ENCODE data around the gene QKI.
"Not testable (repeated sequence)": the region's sequence is repeated elsewhere in the genome, so short reads cannot be mapped to it uniquely, and the experiment has no call there.

The QKI gene

DNA sequence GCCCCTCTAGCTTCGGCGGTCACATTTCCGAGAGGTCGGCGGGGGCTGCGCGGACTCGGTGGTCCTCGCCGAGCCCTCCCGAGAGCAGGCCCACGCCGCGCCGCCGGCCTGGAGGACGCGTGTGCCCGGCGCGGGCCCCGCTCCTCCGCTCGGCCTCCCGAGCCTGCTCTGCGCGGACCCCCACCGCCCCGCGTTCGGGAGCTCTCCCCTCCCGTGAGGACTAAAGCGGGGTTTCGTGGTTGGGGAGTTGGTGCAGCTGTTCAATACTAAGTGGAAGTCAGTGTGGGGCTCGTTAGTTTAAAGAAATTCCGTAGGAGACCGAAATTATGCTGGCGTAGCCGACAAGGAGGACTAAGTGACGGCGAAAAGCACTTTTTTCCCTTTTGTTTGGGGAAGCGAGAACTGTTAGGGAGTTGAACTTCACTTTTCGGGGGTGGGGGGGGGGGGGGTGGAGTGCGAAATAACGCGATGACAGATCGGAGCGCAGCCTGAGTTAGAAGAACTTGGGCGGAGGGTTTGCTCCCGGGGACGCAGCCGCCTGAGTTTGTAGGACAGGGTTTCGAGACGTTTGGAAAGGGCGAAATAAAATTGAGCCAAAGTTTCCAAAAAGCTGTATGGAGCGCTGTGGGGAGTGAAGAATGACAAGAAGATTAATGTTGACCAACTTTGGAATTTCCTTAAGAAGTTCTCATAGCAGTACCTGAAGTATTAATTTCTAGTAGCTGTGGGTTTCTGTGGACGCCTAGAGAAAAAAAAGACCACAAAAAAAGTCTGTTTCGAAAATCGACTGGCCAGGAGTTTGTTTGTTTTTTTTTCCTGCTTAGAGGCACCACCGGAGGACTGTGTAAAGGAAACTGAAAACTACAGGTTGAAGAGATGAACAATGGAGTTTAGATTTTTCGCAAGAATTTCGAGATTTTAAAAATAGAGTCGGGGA lies 1.4 kb downstream of the QKI start:
- no peak for DNase-seq

GRCh38 chr6:163416557-163417253 lies 2.2 kb downstream of the QKI start:
- DNase-seq, result no peak

- DNase-seq, result no peak
Measured at GRCh38 chr6:163417595-163417994, 3.1 kb downstream of the QKI start.

GRCh38 chr6:163418311-163419029 lies 4.0 kb downstream of the QKI start:
- DNase-seq, result no peak

DNA sequence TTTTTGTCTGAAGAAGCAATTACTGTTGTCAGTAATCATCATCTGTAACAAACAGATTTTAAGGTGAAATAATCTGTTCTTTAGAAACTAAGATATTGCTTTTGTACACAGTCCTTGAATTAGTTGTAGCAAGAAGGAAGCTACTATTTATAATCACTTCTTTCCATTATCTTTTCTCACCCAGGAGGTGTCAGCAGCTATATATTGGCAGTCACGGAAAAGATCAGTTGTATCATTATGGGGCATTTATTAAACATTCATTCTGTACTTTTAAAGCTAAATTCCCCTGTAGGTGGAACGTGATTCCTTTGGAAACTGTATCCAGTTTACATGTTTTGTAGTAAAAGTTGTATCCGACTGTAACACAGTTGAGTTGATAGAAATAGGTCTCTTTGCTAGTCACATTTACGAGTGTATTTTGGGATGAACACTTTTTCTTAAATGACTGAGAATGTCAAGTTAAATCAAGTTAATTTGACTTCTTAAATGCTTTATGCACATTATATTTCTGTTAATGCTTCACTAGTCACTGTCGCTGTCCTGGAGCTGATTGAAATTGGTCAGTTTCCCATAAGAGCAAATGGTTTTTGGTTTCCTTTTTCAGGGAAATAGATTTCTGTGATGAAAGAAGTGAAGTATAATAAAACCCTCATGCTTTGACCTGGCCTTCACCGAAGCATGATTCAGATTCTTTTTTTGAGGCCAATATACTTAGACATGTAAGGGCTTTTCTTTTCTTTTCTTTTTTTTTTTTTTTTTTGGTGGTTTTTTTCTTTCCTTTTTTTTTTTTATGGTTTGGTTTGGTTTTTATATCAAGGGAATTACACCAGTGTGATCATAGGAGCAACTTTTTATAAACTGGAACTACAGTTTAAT lies 5.1 kb downstream of the QKI start:
- no peak for DNase-seq

DNA sequence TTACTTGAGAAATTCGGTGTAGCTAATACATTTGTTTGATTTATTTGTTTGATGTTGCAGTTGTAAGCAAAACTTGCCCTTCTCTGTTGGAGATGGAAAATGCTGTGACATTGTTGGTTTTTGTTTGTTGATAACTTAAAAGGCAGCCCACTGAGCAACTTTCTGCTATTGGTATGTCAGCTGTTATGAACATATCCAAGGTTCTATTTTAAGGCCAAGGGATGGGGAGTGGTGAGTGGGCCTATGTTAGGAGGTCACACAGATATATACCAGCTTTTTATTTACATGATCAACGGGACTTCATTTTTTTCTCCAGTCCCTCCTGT lies 5.7 kb downstream of the QKI start:
- no peak for DNase-seq

- no peak for DNase-seq
Measured at GRCh38 chr6:163422550-163422949, 8.0 kb downstream of the QKI start.

DNA sequence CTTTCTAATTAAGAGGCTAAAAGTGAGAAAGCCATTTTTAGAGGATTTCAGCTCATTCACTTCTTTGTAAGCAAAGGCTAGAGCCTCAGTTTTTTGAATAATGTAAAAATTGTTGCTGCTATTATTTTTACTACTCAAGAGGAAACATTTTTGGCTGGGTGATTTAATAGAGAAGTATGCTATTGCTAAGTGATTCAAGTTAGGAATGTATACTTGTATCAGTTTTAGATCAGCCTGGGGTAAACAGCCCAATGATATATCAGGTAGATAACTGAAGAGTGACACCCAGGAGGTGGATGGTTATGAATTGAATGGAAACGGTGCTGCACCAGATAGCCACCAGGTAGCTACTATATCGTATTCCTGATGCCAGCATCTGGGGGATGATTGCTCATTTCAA lies 9.2 kb downstream of the QKI start:
- no peak for DNase-seq

DNA sequence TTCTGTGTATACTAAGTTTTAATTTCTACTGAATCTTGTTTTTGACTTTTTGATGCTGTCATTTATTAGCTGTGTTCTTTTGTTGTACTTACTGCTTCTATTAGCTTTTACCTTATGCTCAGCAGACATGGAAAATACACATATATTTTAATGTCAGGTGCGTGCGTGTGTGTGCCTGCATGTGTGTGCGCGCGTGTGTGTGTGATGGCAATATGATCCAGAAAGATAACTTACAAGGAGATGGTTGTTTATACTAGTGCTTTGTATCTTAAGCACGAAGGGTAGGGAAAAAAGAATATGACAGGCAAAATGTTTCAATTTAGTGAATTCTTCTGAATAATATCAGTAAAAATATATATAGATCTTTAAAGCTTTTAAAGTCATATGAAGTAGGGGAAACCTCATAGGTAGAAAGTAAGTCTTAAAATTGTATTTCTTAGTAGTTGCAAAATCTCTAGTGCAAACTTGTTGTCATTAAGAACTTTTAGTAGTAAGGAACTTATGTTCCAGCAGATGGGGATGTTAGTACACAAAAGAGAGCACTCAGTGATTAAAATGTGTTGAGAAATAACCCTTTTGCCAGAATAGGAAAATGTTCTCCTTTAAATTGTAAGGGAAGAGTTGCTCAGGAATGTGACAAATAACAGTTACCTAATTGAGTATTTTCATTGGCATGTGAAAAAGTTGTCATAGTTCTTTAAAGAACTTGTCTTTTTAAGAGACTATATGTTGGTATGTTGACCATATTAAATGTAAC lies 13.2 kb downstream of the QKI start:
- no peak for DNase-seq

GRCh38 chr6:163428373-163428772 lies 13.9 kb downstream of the QKI start:
- DNase-seq, result no peak

GRCh38 chr6:163429858-163430448 lies 15.4 kb downstream of the QKI start:
- no peak for DNase-seq

GRCh38 chr6:163432300-163432699 lies 17.8 kb downstream of the QKI start:
- DNase-seq, result no peak

- not testable (repeated sequence) for DNase-seq
Measured at GRCh38 chr6:163433486-163433885, 19.0 kb downstream of the QKI start.

- no peak for DNase-seq
Measured at GRCh38 chr6:163435023-163435422, 20.5 kb downstream of the QKI start.

- no peak for DNase-seq
Measured at GRCh38 chr6:163436843-163437242, 22.3 kb downstream of the QKI start.

DNA sequence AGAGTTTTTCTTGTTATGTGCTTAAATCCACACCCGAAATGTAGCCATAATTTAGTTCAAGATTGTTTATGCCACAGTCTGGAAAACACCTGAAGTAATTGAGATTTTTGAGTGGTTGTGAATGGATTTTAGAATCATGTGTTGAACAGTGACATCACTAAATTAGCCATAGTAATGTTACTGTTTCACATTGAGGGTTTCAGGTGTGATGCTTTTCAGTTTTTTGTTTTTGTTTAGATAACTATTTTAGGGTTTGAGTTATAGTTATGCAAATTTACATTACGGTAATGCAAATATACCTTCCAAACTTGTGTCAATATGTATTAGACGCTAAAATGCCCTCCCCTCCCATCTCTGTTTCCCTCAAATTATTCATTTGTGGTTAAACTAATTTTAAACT lies 22.9 kb downstream of the QKI start:
- no peak for DNase-seq

GRCh38 chr6:163438298-163438939 lies 23.9 kb downstream of the QKI start:
- DNase-seq, result no peak

GRCh38 chr6:163438940-163439335 lies 24.4 kb downstream of the QKI start:
- DNase-seq, result no peak

- not testable (repeated sequence) for DNase-seq
Measured at GRCh38 chr6:163439390-163439789, 24.9 kb downstream of the QKI start.

DNA sequence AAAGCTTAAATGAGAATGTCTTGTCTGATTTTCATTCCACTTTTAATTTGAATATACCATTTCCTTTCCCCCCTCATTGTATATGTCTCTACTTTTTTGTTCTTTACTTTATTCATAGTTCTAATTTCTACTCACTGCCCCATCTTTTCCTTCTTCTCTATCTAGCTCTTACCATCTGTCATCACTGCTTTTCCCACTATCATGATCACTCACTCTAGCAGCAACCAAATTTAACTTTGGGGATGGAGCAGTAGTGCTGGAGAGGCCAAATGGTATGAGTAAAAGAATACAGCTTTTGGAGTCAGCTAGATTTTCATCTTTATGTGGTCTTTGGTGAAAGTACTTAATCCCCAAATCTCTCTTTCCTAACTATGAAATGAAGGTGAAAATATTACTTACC lies 25.5 kb downstream of the QKI start:
- DNase-seq, result no peak

GRCh38 chr6:163442336-163442735 lies 27.8 kb downstream of the QKI start:
- no peak for DNase-seq

All from NK-92 treated with Interleukin-12 subunit alpha and Interleukin-12 subunit beta, amount 100 ng/mL, for 24 hours (cell line).